Middle frontal gyrus (tissue), 1 donor: ENCODE results near the gene IL2RA.

Experiments used
- DNase-seq: peaks from one replicate; pipeline ENCODE4 v3.0.0-alpha.2; 2015; ENCODE audit warnings: low spot score; ENCODE audit errors: extremely low spot score

The IL2RA gene

GRCh38 chr10:6059506-6059905, 2.7 kb downstream of the IL2RA start:
- DNase-seq, result no peak

GRCh38 chr10:6058682-6059475, 3.3 kb downstream of the IL2RA start:
- DNase-seq, result no peak

- DNase-seq, result no peak
Observed at GRCh38 chr10:6056411-6057135, 5.6 kb downstream of the IL2RA start.

- no peak for DNase-seq
Observed at GRCh38 chr10:6055929-6056328, 6.2 kb downstream of the IL2RA start.

- DNase-seq, result no peak
Observed at GRCh38 chr10:6054884-6055283, 7.3 kb downstream of the IL2RA start.

GRCh38 chr10:6053816-6054631, 8.1 kb downstream of the IL2RA start:
- no peak for DNase-seq

- no peak for DNase-seq
Observed at GRCh38 chr10:6053303-6053702, 8.9 kb downstream of the IL2RA start.

- peak; percentile 46 for DNase-seq
Observed at GRCh38 chr10:6052247-6053221, 9.6 kb downstream of the IL2RA start.

- no peak for DNase-seq
Observed at GRCh38 chr10:6050801-6051445, 11.2 kb downstream of the IL2RA start.

GRCh38 chr10:6049031-6049400, 13.2 kb downstream of the IL2RA start:
- no peak for DNase-seq

- no peak for DNase-seq
Observed at GRCh38 chr10:6048281-6049030, 13.7 kb downstream of the IL2RA start.

- DNase-seq, result no peak
Observed at GRCh38 chr10:6047847-6048246, 14.3 kb downstream of the IL2RA start.

- no peak for DNase-seq
Observed at GRCh38 chr10:6046773-6047611, 15.2 kb downstream of the IL2RA start.

GRCh38 chr10:6045878-6046772, 16.0 kb downstream of the IL2RA start:
- no peak for DNase-seq

GRCh38 chr10:6045314-6045848, 16.8 kb downstream of the IL2RA start:
- DNase-seq, result peak; percentile 18

GRCh38 chr10:6044751-6045313, 17.3 kb downstream of the IL2RA start:
- DNase-seq, result no peak

- DNase-seq, result no peak
Observed at GRCh38 chr10:6044060-6044459, 18.1 kb downstream of the IL2RA start.
